GM12874 (cell line): ENCODE data around the gene GIMAP6.

ENCODE experiments used
- TF ChIP-seq, protein P1 (sequence below): IDR thresholded peaks from 2 replicates; pipeline ENCODE4 v1.5.1; 2011; ENCODE audit warnings: low read depth, mild to moderate bottlenecking, control low read depth, low read length, moderate library complexity; ENCODE audit not compliant: insufficient read depth

The GIMAP6 gene

DNA sequence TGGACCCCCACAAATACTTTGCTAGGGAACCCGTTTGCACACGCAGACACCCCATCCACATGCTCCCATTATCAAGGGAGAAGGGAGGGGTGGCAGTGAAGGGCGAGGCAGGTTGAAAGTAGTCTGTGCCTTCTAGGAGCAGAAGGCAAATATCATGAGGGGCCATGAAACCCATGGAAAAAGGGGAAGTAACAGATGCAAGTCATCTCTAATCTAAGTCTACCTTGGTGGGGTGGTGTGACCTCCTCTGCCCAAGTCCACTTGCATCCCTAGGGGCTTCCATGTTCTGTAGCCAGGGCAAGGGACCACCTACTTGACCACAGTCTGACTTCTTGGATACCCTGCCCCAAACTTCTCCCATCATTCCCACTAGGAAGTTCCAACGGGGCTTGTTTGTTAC lies 5.5 kb downstream of the GIMAP6 start:
- TF ChIP-seq, protein P1, sequence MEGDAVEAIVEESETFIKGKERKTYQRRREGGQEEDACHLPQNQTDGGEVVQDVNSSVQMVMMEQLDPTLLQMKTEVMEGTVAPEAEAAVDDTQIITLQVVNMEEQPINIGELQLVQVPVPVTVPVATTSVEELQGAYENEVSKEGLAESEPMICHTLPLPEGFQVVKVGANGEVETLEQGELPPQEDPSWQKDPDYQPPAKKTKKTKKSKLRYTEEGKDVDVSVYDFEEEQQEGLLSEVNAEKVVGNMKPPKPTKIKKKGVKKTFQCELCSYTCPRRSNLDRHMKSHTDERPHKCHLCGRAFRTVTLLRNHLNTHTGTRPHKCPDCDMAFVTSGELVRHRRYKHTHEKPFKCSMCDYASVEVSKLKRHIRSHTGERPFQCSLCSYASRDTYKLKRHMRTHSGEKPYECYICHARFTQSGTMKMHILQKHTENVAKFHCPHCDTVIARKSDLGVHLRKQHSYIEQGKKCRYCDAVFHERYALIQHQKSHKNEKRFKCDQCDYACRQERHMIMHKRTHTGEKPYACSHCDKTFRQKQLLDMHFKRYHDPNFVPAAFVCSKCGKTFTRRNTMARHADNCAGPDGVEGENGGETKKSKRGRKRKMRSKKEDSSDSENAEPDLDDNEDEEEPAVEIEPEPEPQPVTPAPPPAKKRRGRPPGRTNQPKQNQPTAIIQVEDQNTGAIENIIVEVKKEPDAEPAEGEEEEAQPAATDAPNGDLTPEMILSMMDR = no peak

DNA sequence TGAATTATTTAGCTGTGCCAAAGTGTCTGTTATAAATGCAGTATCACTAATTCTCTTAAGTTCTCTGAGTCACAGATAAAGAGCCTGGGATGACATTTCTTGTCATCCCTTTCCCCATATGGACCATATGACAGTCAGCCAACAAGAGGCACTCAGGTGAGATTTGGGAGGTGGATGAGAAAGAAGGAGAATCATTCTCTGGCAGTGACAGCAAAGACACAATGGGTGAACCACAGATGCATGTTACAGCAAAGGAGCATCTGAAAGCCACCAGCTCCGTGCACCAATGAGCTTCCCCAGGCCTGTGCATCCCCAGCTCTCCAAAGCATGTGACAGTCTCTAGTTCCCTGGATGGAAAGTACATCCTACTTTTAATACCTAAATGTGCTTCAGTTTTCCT lies 10.8 kb downstream of the GIMAP6 start:
- TF ChIP-seq, protein P1 = no peak

DNA sequence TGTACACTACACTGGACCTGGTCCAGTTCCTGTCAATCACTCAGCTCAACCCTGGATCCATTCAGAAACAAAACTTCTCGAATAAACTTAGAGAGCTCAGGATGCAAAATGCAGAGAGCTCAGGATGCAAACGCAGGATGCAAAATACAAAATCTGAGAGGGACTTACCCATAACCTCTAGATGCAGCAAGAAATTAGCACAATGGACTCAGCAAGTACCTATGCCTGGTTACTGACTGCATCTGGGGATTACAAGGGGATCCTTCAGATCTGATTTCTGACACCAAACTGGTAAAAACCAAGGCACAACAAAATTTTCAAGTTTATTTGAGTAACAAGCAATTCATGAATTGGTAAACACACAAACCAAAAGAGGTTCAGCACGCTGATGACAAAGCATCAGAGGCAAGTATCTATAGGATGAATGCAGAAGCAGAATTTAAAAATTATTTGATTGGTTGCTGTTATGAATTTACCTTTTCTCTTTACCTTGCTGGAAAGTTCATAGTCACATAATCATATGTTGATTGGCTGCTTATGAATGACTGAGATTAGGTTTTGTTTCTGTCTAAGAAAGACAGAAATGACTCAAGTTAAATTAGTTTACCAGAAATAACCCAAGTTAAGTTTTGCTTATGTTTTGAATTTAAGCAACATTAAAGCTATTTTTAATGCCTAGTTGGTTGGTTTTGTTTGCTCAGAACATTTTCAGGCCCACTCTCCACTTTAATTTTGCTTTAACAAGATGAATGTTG lies 11.4 kb downstream of the GIMAP6 start:
- TF ChIP-seq, protein P1 = no peak

DNA sequence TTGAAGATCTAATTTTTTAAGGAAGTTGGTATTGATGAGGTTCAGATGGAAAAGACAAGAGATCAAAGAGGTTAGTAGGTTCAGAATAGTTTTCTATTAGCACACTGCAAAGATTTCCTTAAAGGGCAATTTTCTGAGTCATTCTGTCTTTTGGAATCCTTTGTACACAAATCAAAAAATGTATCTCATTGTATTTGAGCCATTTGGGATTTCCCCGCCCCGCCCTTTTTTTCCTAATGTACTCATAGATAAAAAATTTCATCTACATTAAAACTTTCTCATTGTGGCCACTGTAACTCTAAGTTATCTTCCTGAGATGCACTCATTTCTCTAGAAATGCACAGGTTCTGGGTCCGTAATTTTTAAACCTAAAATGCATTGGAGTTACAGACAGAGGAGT lies 12.1 kb downstream of the GIMAP6 start:
- TF ChIP-seq, protein P1 = no peak

DNA sequence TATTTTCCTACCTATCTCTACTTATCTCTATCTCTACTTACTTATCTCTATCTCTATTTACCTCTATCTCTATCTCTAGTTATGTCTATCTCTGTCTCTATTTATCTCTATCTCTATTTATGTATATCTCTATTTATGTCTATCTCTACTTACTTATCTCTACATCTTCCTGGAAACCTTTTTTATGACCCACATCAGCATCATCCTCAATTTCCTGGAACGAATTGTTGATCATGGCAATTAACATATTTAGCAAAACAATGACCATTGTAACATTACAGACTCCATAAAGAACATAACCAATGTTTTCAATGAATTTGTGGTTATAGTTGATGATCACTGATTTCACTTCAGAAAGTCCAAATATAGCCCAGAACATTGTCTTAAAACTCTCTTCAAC lies 18.3 kb downstream of the GIMAP6 start:
- TF ChIP-seq, protein P1 = no peak

DNA sequence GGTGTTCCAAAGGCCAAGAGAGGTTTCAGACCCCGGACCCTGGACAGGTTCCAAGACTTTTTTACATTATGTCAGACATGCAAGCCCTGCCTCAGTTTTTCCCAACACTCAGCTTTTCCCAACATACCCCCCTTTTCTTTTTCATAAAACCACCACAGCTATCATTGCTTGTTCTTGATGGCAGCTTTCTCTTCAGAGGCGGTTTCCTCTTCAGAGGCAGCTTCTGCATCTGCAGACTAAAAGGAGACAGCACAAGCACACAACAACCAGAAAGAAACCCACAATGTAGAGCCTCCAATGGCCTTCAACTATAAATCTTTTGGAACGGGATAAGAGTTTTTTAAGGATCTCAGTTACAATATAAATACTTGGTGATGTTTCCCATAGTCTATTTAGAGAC lies 19.3 kb downstream of the GIMAP6 start:
- TF ChIP-seq, protein P1 = no peak

GRCh38 chr7:150610233-150610632 lies 22.0 kb downstream of the GIMAP6 start:
- TF ChIP-seq, protein P1 = no peak

DNA sequence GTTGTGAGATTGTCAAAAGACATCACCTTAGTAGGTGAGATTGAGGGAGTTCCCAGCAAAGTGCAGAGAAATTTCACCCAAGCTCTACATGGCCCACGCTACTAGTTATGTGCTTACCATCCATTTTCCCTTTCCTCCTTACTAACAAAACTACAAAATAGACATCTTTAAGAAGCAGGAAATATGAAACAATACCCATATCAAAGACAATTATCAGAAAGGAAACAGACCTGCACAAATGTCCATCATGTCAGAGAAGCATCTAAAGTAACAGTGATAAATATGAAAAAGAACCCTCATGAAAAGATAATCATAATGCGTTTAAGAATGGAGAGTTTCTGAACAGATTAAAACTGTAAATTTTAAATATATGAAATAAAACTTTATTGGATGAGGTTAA lies 36.8 kb downstream of the GIMAP6 start:
- TF ChIP-seq, protein P1 = no peak
